ENCODE results near the gene PHLDB1.

DNA sequence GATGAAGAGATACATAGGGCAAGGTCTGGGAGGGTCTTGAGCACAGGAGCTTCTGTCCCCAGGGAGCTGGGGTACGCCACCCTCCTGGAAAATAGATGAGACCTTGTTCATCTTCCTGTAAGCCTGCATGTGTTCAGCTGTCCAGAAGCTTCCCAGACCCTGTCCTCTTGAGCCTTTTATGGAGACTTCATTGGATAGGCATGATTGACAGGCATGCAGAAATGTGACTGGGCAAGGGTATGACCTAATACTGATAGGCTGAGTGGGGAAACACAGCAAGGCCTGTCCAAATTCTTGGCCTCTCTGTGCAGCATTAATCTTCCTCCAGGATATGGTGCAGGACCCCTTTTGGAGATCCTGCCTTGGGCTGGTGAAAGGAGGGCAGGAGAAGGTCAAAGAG, 19.5 kb upstream of the PHLDB1 start:
- TF ChIP-seq, protein P1, sequence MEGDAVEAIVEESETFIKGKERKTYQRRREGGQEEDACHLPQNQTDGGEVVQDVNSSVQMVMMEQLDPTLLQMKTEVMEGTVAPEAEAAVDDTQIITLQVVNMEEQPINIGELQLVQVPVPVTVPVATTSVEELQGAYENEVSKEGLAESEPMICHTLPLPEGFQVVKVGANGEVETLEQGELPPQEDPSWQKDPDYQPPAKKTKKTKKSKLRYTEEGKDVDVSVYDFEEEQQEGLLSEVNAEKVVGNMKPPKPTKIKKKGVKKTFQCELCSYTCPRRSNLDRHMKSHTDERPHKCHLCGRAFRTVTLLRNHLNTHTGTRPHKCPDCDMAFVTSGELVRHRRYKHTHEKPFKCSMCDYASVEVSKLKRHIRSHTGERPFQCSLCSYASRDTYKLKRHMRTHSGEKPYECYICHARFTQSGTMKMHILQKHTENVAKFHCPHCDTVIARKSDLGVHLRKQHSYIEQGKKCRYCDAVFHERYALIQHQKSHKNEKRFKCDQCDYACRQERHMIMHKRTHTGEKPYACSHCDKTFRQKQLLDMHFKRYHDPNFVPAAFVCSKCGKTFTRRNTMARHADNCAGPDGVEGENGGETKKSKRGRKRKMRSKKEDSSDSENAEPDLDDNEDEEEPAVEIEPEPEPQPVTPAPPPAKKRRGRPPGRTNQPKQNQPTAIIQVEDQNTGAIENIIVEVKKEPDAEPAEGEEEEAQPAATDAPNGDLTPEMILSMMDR (IDR thresholded peaks at IDR 0.05; ENCODE audit: low read depth, low read length, poor library complexity, severe bottlenecking): no peak
- no peak for TF ChIP-seq EZH2phosphoT487 (IDR thresholded peaks at IDR 0.05; ENCODE audit: borderline replicate concordance, low read length)
